ENCODE data around the gene TEX261. TPM values are rescaled to one million over a fixed set of nuclear protein-coding genes. Genes with fewer than 3 reads are reported as not detected.

Gene TEX261
- total RNA-seq, 1 experiment from 2014 or later: 54.2 TPM

DNA sequence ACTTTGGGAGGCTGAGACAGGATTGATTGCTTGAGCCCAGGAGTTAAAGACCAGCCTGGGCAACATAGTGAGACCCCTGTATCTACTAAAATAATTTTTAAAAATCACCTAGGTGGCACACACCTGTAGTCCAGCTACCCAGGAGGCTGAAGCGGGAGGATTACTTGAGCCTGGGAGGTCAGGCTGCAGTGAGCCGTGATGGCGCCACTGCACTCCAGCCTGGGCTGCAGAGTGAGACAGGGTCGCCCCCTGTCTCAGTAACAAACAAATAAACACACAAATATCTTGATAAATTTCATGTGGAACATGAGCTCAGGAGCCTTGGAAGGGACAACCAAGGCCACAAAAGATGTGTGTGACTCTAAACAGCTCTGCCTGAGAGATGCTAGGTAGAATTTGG is 28.0 kb downstream of the TEX261 start:
- no peaks in the 10 kb centered on the region for H4K20me1 ChIP-seq (ENCODE audit: low read length)
- no peak overlapping the region for H3K4me2 ChIP-seq (ENCODE audit: low read length)
- ChIA-PET POLR2A (ENCODE audit: unreplicated experiment) (no interaction called here), CTCF (interaction anchor here (0.9 kb wide), 1 partner anchor 19 kb away, joined by 3 read pairs; no protein-coding TSS in a partner anchor)
- no peaks in the 10 kb centered on the region for H3K27me3 ChIP-seq (ENCODE audit: low read length)
- H3K9ac ChIP-seq (ENCODE audit: low read length): no peak overlapping the region
- no TSS peak for BruUV-seq (replicated peaks)
- no peaks in the 10 kb centered on the region for H3F3A ChIP-seq (ENCODE audit: low read length, unreplicated experiment)
- no peaks in the 10 kb centered on the region for H3K79me2 ChIP-seq (ENCODE audit: low read length)
- H3K4me1 ChIP-seq (ENCODE audit: insufficient read depth, low read length): no peaks in the 10 kb centered on the region
- H3K9me3 ChIP-seq (ENCODE audit: low read length): no peaks in the 10 kb centered on the region
- TF ChIP-seq, protein P1, sequence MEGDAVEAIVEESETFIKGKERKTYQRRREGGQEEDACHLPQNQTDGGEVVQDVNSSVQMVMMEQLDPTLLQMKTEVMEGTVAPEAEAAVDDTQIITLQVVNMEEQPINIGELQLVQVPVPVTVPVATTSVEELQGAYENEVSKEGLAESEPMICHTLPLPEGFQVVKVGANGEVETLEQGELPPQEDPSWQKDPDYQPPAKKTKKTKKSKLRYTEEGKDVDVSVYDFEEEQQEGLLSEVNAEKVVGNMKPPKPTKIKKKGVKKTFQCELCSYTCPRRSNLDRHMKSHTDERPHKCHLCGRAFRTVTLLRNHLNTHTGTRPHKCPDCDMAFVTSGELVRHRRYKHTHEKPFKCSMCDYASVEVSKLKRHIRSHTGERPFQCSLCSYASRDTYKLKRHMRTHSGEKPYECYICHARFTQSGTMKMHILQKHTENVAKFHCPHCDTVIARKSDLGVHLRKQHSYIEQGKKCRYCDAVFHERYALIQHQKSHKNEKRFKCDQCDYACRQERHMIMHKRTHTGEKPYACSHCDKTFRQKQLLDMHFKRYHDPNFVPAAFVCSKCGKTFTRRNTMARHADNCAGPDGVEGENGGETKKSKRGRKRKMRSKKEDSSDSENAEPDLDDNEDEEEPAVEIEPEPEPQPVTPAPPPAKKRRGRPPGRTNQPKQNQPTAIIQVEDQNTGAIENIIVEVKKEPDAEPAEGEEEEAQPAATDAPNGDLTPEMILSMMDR (conservative IDR thresholded peaks at IDR 0.05; ENCODE audit: low read depth, low read length): no peak
- TF ChIP-seq EZH2 (IDR thresholded peaks at IDR 0.05; ENCODE audit: low read length, unreplicated experiment) (no peak), EZH2phosphoT487 (IDR thresholded peaks at IDR 0.05; ENCODE audit: borderline replicate concordance, low read length) (no peak)
- no peaks in the 10 kb centered on the region for H3K36me3 ChIP-seq (ENCODE audit: low read depth, low read length)
- no peak overlapping the region for H3K27ac ChIP-seq (ENCODE audit: low read length)
- DNase-seq (no peak), ATAC-seq (no peak)
- no peaks in the 10 kb centered on the region for H3K9me2 ChIP-seq (replicated peaks; ENCODE audit: low read length)
- intact Hi-C loops (cut with micrococcal nuclease): no loop called here
- H2AFZ ChIP-seq (ENCODE audit: low read length): no peak overlapping the region
- H3K4me3 ChIP-seq (ENCODE audit: low read length): no peak overlapping the region

DNA sequence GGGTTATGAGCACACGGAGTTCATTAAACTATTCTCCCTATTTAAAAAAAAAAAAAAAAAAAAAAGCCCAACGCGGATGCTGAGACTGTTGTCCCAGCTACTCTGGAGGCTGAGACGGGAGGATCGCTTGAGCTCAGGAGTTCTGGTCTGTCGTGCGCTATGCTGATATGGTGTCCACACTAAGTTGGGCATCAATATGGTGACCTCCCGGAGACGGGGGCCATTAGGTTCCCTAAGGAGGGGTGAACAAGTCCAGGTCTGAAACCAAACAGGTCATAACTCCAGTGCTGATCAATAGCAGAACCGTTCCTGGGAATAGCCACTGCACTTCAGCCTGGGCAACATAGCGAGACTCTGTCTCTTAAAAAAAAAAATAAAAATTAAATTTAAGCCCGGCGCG is 29.2 kb downstream of the TEX261 start:
- ChIA-PET CTCF (no interaction called here), POLR2A (ENCODE audit: unreplicated experiment) (no interaction called here)
- no TSS peak for BruUV-seq (replicated peaks)
- no peak overlapping the region for H3K4me3 ChIP-seq (ENCODE audit: low read length)
- H3K4me2 ChIP-seq (ENCODE audit: low read length): no peak overlapping the region
- no peak overlapping the region for H2AFZ ChIP-seq (ENCODE audit: low read length)
- no peaks in the 10 kb centered on the region for H3K9me3 ChIP-seq (ENCODE audit: low read length)
- H3K79me2 ChIP-seq (ENCODE audit: low read length): no peaks in the 10 kb centered on the region
- TF ChIP-seq EZH2 (IDR thresholded peaks at IDR 0.05; ENCODE audit: low read length, unreplicated experiment) (no peak), EZH2phosphoT487 (IDR thresholded peaks at IDR 0.05; ENCODE audit: borderline replicate concordance, low read length) (no peak)
- TF ChIP-seq, protein P1 (conservative IDR thresholded peaks at IDR 0.05; ENCODE audit: low read depth, low read length): no peak
- ATAC-seq (no peak), DNase-seq (no peak)
- H3K4me1 ChIP-seq (ENCODE audit: insufficient read depth, low read length): no peaks in the 10 kb centered on the region
- intact Hi-C loops (cut with micrococcal nuclease): no loop called here
- no peaks in the 10 kb centered on the region for H4K20me1 ChIP-seq (ENCODE audit: low read length)
- H3K9me2 ChIP-seq (replicated peaks; ENCODE audit: low read length): no peaks in the 10 kb centered on the region
- H3K36me3 ChIP-seq (ENCODE audit: low read depth, low read length): no peaks in the 10 kb centered on the region
- no peak overlapping the region for H3K9ac ChIP-seq (ENCODE audit: low read length)
- no peaks in the 10 kb centered on the region for H3F3A ChIP-seq (ENCODE audit: low read length, unreplicated experiment)
- no peaks in the 10 kb centered on the region for H3K27me3 ChIP-seq (ENCODE audit: low read length)
- H3K27ac ChIP-seq (ENCODE audit: low read length): no peak overlapping the region

GRCh38 chr2:70964596-70965386 is 29.9 kb downstream of the TEX261 start:
- ATAC-seq (no peak), DNase-seq (no peak)
- POLR2A ChIA-PET (ENCODE audit: unreplicated experiment): no interaction called here

More at GRCh38 chr2:70964596-70965386, 29.9 kb downstream of the TEX261 start:
- H3F3A ChIP-seq (ENCODE audit: low read length, unreplicated experiment): no peaks in the 10 kb centered on the region
- H3K4me3 ChIP-seq (ENCODE audit: low read length): no peak overlapping the region
- no peaks in the 10 kb centered on the region for H3K79me2 ChIP-seq (ENCODE audit: low read length)
- H3K27ac ChIP-seq (ENCODE audit: low read length): no peak overlapping the region
- H3K9me3 ChIP-seq (ENCODE audit: low read length): no peaks in the 10 kb centered on the region
- no peaks in the 10 kb centered on the region for H3K36me3 ChIP-seq (ENCODE audit: low read depth, low read length)
- no peak overlapping the region for H3K4me2 ChIP-seq (ENCODE audit: low read length)
- H3K9ac ChIP-seq (ENCODE audit: low read length): no peak overlapping the region
- no peaks in the 10 kb centered on the region for H3K9me2 ChIP-seq (replicated peaks; ENCODE audit: low read length)
- no peaks in the 10 kb centered on the region for H4K20me1 ChIP-seq (ENCODE audit: low read length)
- TF ChIP-seq EZH2phosphoT487 (IDR thresholded peaks at IDR 0.05; ENCODE audit: borderline replicate concordance, low read length) (no peak), EZH2 (IDR thresholded peaks at IDR 0.05; ENCODE audit: low read length, unreplicated experiment) (no peak)
- TF ChIP-seq, protein P1 (conservative IDR thresholded peaks at IDR 0.05; ENCODE audit: low read depth, low read length): peak; percentile 35
- no TSS peak for BruUV-seq (replicated peaks)
- no peak overlapping the region for H2AFZ ChIP-seq (ENCODE audit: low read length)
- CTCF ChIA-PET: no interaction called here
- intact Hi-C loops (cut with micrococcal nuclease): no loop called here
- H3K27me3 ChIP-seq (ENCODE audit: low read length): no peaks in the 10 kb centered on the region
- no peaks in the 10 kb centered on the region for H3K4me1 ChIP-seq (ENCODE audit: insufficient read depth, low read length)
